Stimulated activated CD4-positive, alpha-beta T cell treated with anti-CD3 and anti-CD28 coated beads, Interleukin-1b, Interleukin-23, amount 100 ng/mL, for 24 hours (primary cell): ENCODE results near the gene RGP1.

Experiments used
- DNase-seq, 4 experiments: peaks; one replicate each; pipeline ENCODE4 v3.0.0-alpha.2; 2020; ENCODE audit warnings: low read depth in 4 of 4, low spot score in 1 of 4

Gene RGP1

GRCh38 chr9:35800530-35800929, 51.4 kb downstream of the RGP1 start:
- DNase-seq: no peak

- no peak for DNase-seq
Measured at GRCh38 chr9:35801328-35802128, 52.4 kb downstream of the RGP1 start.

- DNase-seq: no peak
Measured at GRCh38 chr9:35806101-35806500, 57.0 kb downstream of the RGP1 start.
